OCI-M1 (cell line): ENCODE measurements around the gene NAPEPLD.
"Not testable (repeated sequence)": the region's sequence is repeated elsewhere in the genome, so short reads cannot be mapped to it uniquely, and the experiment has no call there.

Source experiments
- DNase-seq: peaks from one replicate; lab custom pipeline; 2025; lab: John Stamatoyannopoulos, UW

NAPEPLD gene

GRCh38 chr7:103148994-103149807 is at the start of gene NAPEPLD:
Gene NAPEPLD, minus strand, starts transcription at chr7:103149099. Its CDS starts 20,323 bp downstream, at chr7:103128776.
- peak; percentile 86 for DNase-seq

GRCh38 chr7:103198079-103198478 is 49.2 kb upstream of the NAPEPLD start:
- DNase-seq: not testable (repeated sequence)

GRCh38 chr7:103195364-103195763 is 46.5 kb upstream of the NAPEPLD start:
- DNase-seq: not testable (repeated sequence)

GRCh38 chr7:103172415-103173146 is 23.7 kb upstream of the NAPEPLD start:
- not testable (repeated sequence) for DNase-seq

GRCh38 chr7:103171695-103172414 is 23.0 kb upstream of the NAPEPLD start:
- DNase-seq: not testable (repeated sequence)

- not testable (repeated sequence) for DNase-seq
Measured at GRCh38 chr7:103166921-103167544, 18.1 kb upstream of the NAPEPLD start.

- DNase-seq: peak; percentile 16
Measured at GRCh38 chr7:103163087-103163825, 14.4 kb upstream of the NAPEPLD start.

GRCh38 chr7:103162641-103163040 is 13.7 kb upstream of the NAPEPLD start:
- not testable (repeated sequence) for DNase-seq

- DNase-seq: not testable (repeated sequence)
Measured at GRCh38 chr7:103161998-103162616, 13.2 kb upstream of the NAPEPLD start.

- peak; percentile 46 for DNase-seq
Measured at GRCh38 chr7:103159072-103159471, 10.2 kb upstream of the NAPEPLD start.

GRCh38 chr7:103155331-103156024 is 6.6 kb upstream of the NAPEPLD start:
- peak; percentile 81 for DNase-seq

- DNase-seq: peak; percentile 9
Measured at GRCh38 chr7:103154042-103154441, 5.1 kb upstream of the NAPEPLD start.

GRCh38 chr7:103152744-103153617 is 4.1 kb upstream of the NAPEPLD start:
- peak; percentile 77 for DNase-seq

GRCh38 chr7:103151993-103152676 is 3.2 kb upstream of the NAPEPLD start:
- DNase-seq: peak; percentile 77

GRCh38 chr7:103150192-103150591 is 1.3 kb upstream of the NAPEPLD start:
- peak; percentile 88 for DNase-seq

- no peak for DNase-seq
Measured at GRCh38 chr7:103149808-103150180, 895 bp upstream of the NAPEPLD start.

- peak; percentile 35 for DNase-seq
Measured at GRCh38 chr7:103148131-103148993, 537 bp downstream of the NAPEPLD start.
